Stimulated activated CD8-positive, alpha-beta memory T cell treated with anti-CD3 and anti-CD28 coated beads, Interleukin-12 subunit alpha, Interleukin-12 subunit beta, amount 100 ng/mL, for 4 hours (primary cell): ENCODE results near the gene LINC00237.

Experiments
- DNase-seq: peaks from one replicate; pipeline ENCODE4 v3.0.0-alpha.2; 2020; ENCODE audit warnings: low read depth

LINC00237 gene

GRCh38 chr20:21125072-21125848, 19.1 kb upstream of the LINC00237 start:
- no peak for DNase-seq

GRCh38 chr20:21124190-21124589, 18.0 kb upstream of the LINC00237 start:
- DNase-seq: no peak

GRCh38 chr20:21118782-21119181, 12.6 kb upstream of the LINC00237 start:
- no peak for DNase-seq

- DNase-seq: no peak
Measured at GRCh38 chr20:21118138-21118537, 12.0 kb upstream of the LINC00237 start.

- DNase-seq: no peak
Measured at GRCh38 chr20:21117521-21117920, 11.4 kb upstream of the LINC00237 start.

- no peak for DNase-seq
Measured at GRCh38 chr20:21114584-21114983, 8.4 kb upstream of the LINC00237 start.

- DNase-seq: no peak
Measured at GRCh38 chr20:21113697-21114096, 7.5 kb upstream of the LINC00237 start.

GRCh38 chr20:21111416-21111815, 5.3 kb upstream of the LINC00237 start:
- DNase-seq: no peak

GRCh38 chr20:21110811-21111210, 4.7 kb upstream of the LINC00237 start:
- DNase-seq: no peak

- DNase-seq: no peak
Measured at GRCh38 chr20:21109144-21109543, 3.0 kb upstream of the LINC00237 start.

GRCh38 chr20:21105429-21106170, 558 bp downstream of the LINC00237 start:
- no peak for DNase-seq

- no peak for DNase-seq
Measured at GRCh38 chr20:21104921-21105320, 1.2 kb downstream of the LINC00237 start.

GRCh38 chr20:21104466-21104761, 1.7 kb downstream of the LINC00237 start:
- DNase-seq: no peak

- no peak for DNase-seq
Measured at GRCh38 chr20:21103582-21104465, 2.3 kb downstream of the LINC00237 start.

GRCh38 chr20:21102603-21103311, 3.4 kb downstream of the LINC00237 start:
- DNase-seq: no peak

- DNase-seq: no peak
Measured at GRCh38 chr20:21101932-21102575, 4.1 kb downstream of the LINC00237 start.

- DNase-seq: no peak
Measured at GRCh38 chr20:21101453-21101931, 4.7 kb downstream of the LINC00237 start.

- DNase-seq: no peak
Measured at GRCh38 chr20:21100578-21101452, 5.3 kb downstream of the LINC00237 start.

- peak; percentile 8 for DNase-seq
Measured at GRCh38 chr20:21099751-21100577, 6.2 kb downstream of the LINC00237 start.
